CMK (cell line): ENCODE data around the gene KIF15.
A peak's percentile ranks its signal among the peaks of the same experiment; 100 is the strongest.
"Not testable (repeated sequence)": the region's sequence is repeated elsewhere in the genome, so short reads cannot be mapped to it uniquely, and the experiment has no call there.

Source experiments
- DNase-seq: peaks from one replicate; pipeline ENCODE4 v3.0.0-alpha.2; 2010; ENCODE audit warnings: low read depth

Gene KIF15

GRCh38 chr3:44761424-44762169, at the start of gene KIF15, which contains the start of gene KIAA1143:
Gene KIF15, plus strand, starts transcription at chr3:44761794. Its CDS starts 72 bp downstream, at chr3:44761866.
Gene KIAA1143, minus strand, starts transcription at chr3:44761619. Its CDS starts 17 bp downstream, at chr3:44761602.
- DNase-seq, result peak; percentile 88

- no peak for DNase-seq
These were observed 49.0 kb upstream of the KIF15 start, which contains the start of gene ZNF502 for GRCh38 chr3:44712455-44713075. Gene ZNF502, plus strand, starts transcription at chr3:44712660. Its CDS starts 7,602 bp downstream, at chr3:44720262.

- no peak for DNase-seq
These were observed 40.1 kb upstream of the KIF15 start for GRCh38 chr3:44721231-44722102.

GRCh38 chr3:44722103-44722401, 39.5 kb upstream of the KIF15 start:
- DNase-seq, result no peak

GRCh38 chr3:44729384-44729910, 32.1 kb upstream of the KIF15 start, which contains the start of gene ZNF501:
Gene ZNF501, plus strand, starts transcription at chr3:44729635. Its CDS starts 4,787 bp downstream, at chr3:44734422.
- no peak for DNase-seq

GRCh38 chr3:44734646-44735168, 26.9 kb upstream of the KIF15 start:
- DNase-seq, result no peak

- DNase-seq, result no peak
These were observed 532 bp upstream of the KIF15 start for GRCh38 chr3:44761101-44761423.

GRCh38 chr3:44762170-44762677, 630 bp downstream of the KIF15 start:
- no peak for DNase-seq

GRCh38 chr3:44762690-44763089, 1.1 kb downstream of the KIF15 start:
- DNase-seq, result no peak

GRCh38 chr3:44764248-44764647, 2.7 kb downstream of the KIF15 start:
- DNase-seq, result no peak

- DNase-seq, result no peak
These were observed 10.0 kb downstream of the KIF15 start for GRCh38 chr3:44771424-44772098.

GRCh38 chr3:44772099-44772442, 10.5 kb downstream of the KIF15 start:
- DNase-seq, result no peak

GRCh38 chr3:44782891-44783290, 21.3 kb downstream of the KIF15 start:
- DNase-seq, result no peak

- DNase-seq, result no peak
These were observed 33.6 kb downstream of the KIF15 start for GRCh38 chr3:44795197-44795596.

GRCh38 chr3:44802011-44802410, 40.4 kb downstream of the KIF15 start:
- no peak for DNase-seq

GRCh38 chr3:44803298-44803697, 41.7 kb downstream of the KIF15 start:
- DNase-seq, result no peak

- DNase-seq, result no peak
These were observed 44.4 kb downstream of the KIF15 start for GRCh38 chr3:44805960-44806359.

GRCh38 chr3:44814751-44815150, 53.2 kb downstream of the KIF15 start:
- DNase-seq, result no peak

- not testable (repeated sequence) for DNase-seq
These were observed 54.7 kb downstream of the KIF15 start for GRCh38 chr3:44816334-44816733.

GRCh38 chr3:44821206-44821605, 59.6 kb downstream of the KIF15 start:
- DNase-seq, result not testable (repeated sequence)

GRCh38 chr3:44825264-44825925, 63.8 kb downstream of the KIF15 start:
- no peak for DNase-seq
